HUDEP-2 (cell line): ENCODE measurements around the gene MS4A10.
A peak's percentile ranks its signal among the peaks of the same experiment; 100 is the strongest.

ENCODE experiments used
- DNase-seq, 76 experiments: peaks; one replicate each; lab custom pipeline; 2025; ENCODE audit not compliant: unreplicated experiment in 76 of 76; lab: John Stamatoyannopoulos, UW

The MS4A10 gene

DNA sequence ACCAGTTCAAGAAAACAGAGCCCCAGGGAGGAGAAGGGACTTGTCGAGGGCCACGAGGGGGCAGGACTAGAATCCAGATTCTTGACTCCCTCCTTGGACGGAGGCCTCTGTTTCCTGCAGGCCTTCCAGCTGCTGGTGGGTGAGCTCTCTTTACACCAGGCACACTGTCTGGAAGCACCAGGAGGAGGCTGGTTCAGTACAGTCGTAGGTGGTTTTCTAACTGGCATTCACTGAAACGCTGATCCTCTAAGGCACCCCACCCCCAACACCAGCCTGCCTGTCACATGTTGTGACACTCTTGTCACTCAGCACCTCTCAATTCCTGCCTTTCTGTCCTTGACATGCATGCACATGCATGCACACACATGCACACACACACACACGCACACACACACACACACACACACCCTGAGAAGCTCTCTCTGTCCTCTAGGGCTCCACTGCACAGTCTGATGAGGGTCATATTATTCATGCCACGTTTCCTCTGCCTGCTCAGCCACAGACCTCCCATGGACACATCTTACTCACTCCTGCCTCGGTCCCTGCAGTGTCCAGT, 751 bp downstream of the MS4A10 start:
- no peak for DNase-seq

DNA sequence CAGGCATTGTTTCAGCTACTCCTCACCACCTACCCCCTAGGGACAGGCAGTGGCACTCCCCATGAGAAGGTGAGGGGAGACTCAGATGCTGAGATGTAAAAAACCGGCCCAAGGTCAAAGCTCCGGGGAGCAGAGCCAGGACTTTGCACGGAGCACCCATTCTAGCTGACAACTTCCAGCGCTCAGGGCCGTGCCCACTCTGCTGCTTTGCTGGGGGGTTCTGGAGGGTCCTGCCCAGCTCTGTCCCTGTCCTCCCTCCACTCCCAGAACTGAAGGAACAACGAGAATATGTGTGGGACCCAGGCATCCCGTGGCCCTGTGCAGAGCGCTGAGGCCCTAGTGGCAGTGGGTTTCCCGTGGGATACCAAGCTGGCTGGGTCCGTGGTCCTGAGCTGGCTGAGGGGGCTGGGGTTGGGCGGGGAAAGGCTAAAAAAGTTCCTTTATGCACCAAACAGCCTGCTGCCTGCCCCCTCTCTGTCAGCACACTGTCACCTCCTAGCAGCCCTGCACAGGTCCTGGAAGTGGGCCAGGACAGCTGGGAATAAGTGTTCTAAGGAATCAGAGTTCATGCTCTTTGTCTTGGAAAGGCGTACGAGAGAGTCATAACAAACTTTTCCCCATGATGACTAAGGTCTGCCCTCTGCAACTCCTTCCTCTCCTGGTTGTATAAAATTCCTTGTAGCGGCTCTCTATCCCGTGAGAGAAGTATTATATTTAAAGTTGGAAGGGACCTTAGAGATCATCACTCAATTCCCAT, 1.9 kb downstream of the MS4A10 start:
- DNase-seq: no peak

DNA sequence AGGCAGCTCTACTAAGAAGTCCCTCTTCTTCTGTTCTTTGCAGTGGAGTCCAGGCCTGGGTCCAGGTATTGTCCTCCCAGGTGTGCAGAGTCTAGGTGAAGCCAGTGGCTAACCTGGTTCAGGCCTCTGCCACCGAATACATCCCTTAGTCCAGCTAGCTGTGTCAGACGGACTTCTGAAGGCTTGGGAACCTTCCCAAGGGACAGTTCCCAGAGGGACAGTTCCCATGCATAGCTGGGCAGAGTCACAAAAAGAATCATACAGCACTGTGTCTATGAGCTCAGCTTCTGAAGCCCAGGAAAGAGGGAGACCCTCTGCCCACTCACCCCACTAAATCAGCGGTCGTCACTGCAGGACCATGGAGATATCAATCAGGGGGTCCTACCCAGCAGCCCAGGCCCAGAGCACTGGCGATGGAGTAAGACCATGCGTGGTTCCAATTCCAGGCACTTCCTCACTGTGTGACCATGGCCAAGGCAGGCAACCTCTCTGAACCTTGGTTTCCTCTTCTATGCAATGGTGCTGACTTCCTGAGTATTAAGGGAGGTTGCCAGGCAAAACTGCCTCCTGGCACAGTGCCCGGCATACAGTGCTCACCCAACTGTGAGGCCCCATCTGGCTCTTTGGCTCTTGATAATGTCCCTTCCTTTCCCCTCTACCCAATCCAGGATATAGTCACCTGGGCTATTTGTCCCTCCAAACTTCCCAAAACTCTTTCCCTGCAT, 3.4 kb downstream of the MS4A10 start:
- DNase-seq: peak in 20 of 76 experiments; percentile 2 to 39 (median 12)

DNA sequence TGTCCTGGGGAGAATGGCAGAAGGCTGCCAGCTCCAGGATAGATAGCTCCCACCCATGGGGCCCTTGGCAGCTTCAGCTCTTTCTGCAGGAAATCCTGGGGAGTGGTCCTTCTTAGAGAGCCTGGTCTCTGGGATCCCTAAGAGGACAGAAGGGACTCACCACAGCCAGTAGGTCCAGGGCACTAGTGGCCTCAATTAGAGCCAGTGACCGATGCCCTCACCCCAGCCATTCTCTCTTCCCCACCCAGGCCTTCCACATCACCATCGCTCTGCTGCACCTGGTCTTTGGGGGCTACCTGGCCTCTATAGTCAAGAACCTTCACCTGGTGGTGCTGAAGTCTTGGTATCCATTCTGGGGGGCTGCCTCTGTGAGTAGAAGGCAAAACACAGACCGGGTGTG, 5.6 kb downstream of the MS4A10 start:
- no peak for DNase-seq

DNA sequence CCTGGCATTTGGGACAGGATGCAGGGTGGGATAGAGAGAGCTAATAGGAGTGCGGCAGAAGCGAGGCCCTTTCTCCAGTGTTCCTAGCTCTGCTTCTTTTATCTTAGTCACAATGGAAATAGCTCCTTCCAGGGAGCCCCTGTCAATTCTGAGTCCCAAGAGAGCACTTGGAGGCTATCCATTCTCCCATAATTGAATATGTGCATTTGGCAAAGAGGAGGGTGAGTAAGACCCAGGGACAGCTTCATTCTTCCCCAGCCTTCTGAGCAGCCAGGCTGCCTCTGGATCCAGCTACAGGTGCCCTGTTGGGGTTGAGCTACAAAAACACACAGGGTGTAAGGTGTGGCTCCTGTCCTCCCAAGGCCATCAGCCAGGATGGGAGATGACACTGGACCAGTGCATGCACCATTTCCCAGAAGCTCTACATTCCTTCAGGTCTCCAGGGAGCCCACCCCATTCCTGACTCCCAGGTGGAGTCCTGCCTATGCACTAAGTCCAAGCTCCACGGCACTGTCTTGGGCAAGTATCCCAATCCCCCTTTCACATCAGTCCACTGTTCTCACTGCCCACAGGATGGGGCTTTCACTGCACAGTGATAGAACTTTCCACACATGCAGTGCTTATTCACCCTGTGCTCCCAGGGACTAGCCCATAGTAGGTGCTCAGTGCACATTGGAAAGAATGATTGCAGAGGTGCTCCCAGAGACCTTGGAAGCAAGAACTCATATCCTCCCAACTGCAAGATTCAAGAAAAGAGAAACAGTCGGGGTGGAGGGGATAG, 6.2 kb downstream of the MS4A10 start:
- DNase-seq: no peak

DNA sequence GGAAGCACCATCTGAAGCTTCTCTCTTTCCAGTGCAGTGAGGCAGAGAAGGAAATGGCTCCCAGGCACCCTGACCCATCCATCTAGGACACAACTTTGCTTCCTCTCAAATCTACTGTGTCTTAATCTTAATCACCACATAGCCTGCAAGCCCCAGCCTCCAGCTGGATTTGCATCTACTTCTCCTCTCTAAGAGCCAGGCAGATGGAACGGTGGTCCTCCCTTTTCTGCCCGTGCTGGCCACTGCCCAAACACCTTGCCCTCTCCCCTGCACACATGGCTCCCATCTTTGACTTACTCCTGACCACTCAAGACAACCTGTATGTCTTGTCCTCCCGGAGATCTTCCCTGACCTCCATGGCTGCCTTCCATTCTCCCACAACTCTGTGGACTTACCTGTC, 7.4 kb downstream of the MS4A10 start:
- DNase-seq: no peak

DNA sequence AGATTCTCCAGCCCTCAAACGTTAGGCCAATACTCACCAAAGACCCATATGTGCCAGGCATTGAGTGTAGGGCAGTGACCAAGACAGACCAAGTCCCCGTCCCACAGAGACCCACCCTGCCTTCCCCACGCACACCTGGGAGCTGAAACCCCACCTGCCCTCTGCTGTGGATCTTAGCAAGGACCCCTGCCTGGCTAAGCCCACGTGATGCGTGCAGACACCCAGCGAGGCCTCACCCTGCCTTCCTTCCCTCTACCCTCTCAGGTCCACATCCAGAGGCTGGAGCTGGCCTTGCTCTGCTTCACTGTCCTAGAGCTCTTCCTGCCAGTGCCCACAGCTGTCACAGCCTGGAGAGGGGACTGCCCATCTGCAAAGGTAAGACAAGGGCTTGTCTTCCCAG, 10.2 kb downstream of the MS4A10 start:
- DNase-seq: no peak

DNA sequence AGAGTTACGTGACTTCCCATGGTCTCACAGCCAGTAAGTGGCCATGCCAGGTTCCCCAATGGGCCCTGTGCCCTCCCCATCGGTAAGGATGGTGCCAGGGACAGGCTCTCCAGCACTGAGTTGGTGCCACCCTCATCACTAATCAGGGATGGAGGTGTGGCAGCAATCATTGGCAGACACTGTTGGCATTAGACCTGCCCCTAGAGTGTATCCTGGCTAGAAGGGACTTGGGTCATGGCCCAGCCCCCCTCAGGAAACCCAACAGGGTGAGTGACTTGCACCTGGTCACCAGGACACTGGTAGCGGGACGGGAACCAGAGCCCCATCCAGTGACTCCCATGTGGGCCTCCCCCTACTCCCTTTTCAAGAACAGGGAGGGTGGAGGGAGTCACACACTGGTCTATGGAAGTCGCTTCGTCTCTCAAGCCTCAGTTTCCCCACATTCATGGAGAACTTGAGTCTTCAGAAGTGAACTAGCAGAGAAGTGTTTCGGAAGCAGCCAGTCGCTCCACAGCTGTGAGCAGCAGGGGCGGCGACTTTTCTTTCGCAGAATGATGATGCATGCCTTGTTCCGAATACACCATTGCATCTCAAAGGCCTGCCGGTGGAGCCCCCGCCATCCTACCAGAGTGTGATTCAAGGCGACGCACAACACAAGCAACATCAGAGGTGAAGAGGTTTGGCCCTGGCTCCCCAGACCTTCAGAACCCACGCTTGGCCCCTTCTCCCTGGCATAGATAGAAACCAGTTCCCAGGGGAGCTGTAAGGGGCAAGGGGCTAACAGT, 12.9 kb downstream of the MS4A10 start:
- DNase-seq: no peak

DNA sequence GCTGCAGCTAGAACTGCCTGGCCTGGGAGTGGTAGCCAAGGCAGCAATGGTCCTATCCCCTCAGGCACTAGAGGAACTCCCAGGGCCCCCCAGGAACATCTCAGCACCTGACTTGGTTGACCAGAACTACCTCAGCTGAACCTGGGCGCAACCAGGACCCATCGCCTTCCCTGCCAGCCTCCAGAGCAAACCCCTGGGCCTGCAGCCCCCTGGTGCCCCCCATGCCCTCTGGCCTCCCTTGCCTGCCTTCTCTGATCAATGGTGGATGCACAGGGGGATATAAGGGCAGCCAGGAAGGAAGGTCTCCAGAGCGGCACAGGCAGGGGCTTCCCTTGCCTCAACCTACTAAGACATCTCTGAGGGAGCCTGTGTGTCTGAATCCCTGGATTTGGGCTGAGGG, 13.5 kb downstream of the MS4A10 start:
- no peak for DNase-seq

DNA sequence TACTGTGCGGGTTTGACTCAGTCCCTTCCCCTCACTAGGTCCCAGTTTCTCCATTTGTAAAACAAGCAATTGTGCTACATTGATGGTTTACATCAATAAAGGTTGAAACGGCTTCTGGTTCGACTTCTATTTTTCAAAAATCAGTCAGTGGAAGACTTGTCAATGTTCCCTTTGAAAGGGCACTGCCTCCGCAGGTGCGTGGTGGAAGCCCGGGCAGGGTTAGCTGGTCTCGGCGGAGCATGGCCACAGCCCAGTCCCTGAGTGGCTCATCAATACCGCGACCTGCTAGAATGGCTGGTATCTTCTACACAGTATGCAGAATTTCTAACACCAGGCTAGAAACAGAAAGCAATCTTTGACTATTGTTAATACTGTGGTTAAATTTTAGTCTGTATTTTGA, 16.1 kb downstream of the MS4A10 start:
- DNase-seq: no peak

DNA sequence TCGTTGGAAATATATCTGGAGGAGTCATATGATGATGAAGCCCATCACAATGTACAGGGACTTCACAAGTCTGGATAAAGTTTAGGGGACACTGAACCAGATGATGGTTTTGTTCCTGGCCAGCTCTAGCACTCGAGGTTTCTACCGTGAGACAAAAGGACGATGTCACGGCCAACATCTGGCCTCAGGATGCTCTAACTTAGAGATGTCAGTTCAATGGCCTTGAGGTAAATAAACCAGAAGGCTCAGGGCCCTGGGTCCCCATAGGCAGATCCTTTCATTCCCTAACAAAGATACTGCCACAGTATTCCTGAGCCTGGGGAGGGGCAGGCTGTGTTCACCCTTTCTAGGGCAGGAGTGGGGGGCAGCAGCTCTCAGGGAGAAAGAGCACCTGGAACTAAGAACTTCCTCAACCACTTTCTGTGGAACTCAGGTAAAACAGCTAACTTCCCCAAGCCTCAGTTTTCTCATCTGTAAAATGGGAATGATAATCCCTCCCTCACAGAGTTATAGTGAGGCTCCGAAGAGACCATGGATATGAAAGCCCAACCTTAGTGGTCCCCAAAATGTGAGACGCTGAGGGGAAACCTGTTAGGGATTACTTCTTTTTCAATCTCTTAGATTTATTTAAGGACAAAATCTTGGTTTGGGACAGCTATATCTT, 18.3 kb downstream of the MS4A10 start:
- no peak for DNase-seq

DNA sequence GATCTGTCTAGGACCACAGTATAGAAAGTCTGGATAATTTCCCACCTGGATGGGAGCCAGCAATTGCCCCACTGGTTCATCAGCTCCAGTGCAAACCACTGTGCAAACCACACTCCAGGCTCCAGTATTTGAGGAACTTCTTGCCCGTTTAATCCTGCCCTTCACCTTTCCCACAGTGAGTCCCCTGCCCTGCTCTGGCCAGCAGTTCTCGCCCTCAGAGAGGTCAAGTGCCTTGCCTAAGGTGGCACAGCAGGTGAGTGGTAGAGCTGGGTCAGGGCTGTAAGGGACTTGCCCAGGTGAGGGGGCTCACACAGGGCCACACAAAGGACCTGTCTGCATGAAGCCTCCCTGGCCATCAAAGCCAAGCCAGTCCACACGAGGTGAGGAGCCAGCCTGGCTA, 24.1 kb downstream of the MS4A10 start:
- DNase-seq: no peak

DNA sequence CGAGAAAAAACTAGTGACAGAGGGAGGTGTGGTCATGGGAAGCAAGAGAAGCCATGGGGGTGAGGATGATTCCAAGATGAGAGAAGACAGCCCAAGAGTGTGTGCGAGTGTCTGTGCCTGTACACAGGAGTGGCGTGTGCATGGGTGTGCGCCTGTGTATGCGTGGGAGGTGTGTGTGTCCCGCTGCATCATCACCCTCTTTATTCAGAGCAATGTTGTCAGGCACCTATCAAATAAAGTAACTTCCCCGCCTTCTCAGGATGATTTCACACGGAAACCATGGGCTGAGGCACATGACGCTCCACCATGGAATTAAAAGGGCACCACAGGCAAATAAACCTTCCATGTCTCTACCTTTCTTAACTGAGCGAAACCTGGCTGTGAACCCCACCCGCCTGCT, 24.6 kb downstream of the MS4A10 start:
- DNase-seq: no peak

DNA sequence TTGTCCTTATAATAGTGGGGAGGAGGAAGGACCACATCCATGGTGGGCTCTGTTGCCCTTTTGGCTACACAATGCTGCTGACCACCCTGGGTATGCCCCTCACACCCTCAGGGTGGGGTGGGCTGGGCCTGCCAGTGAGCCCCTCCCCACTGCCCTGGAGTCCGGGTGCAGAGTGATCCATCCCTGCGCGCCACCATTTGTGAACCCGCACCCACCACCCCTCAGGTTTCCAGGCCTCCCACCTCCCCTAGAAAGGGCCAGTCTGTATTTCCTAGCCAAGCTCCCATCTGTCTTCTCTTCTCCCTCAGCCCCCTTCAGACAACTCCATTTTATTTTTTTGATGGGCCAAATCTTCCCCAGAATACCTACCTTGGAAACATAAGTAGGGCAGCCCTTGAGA, 25.0 kb downstream of the MS4A10 start:
- DNase-seq: no peak

DNA sequence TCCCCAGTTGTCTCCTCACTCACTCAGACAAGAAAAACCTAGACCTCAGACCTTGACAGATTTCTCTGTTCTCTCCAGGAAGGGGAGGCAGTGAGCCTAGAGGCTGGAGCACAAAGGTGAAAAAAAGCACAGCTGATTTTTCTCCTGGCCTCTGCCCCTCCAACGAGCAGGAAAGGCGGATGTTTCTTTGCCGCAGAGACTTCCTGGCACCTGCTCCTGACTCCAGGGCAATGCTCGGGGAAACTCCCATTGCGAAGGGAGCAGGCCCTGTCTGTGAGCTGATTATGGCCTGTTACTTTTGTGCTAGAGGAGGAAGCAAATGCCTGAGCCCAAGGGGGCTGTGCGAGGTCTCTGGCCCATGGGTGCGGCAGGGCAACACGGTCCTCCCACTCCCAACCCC, 25.4 kb downstream of the MS4A10 start:
- DNase-seq: no peak

DNA sequence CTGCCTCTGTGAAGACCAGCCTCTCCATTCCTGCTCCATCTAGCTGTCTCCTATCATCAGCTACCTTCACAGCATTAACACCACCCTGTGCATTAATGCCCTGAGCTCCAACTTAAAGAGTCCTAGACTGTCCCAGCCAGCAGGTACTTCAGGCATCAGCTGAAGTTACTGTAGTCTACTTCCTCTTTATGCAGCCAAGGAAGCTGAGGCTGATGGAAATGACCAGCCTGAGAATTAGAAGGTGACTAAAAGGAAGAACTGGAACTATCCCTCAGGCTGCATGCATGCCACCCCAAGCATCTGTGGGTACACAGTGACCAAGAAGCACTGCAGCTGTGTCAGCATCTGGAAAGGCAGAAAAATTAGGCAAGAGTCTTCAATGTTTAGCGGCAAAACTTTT, 28.2 kb downstream of the MS4A10 start:
- DNase-seq: no peak

DNA sequence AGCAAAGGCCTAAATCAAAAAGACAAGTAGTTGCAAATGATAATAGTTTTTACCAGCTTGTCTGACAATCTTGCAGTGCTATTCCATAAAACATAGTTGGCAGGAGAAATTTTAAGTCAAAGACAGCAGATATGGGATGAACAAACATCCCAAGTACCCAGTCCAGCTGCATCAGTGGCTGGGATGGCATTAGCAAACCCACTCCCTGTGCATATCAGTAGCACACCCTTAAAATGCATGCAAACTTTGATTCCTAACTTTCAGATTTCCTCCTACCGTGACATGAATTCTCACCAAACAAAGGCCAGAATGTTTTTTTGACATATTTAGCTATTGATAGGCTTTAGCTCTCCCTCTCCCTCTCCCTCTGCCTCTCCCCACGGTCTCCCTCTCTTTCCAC, 29.0 kb downstream of the MS4A10 start:
- no peak for DNase-seq

DNA sequence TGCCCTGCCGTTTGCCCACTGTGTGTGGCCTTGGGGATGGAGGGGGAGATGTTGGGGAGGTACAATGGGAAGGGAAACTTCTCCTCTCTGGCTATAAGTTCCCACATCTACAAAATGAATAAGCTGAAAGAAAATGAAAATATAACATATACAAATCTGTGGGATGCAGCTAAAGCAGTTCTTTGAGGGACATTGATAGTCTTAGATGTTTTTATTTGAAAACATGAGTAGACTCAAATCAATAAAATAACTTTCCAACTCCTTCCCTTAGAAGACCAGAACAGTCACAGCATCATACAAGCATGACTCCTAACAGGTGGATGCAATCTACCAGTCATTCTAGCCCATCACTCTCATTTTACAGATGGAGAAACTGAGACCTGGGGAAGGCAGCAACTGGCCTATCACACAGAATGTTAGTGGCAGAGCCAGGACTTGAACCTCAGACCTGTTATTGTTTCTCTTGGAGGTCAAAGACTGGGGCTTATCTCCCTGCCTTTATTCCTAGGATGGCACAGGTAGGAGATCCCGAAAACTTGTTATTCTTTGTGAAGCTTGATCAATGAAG, 31.5 kb downstream of the MS4A10 start:
- no peak for DNase-seq

DNA sequence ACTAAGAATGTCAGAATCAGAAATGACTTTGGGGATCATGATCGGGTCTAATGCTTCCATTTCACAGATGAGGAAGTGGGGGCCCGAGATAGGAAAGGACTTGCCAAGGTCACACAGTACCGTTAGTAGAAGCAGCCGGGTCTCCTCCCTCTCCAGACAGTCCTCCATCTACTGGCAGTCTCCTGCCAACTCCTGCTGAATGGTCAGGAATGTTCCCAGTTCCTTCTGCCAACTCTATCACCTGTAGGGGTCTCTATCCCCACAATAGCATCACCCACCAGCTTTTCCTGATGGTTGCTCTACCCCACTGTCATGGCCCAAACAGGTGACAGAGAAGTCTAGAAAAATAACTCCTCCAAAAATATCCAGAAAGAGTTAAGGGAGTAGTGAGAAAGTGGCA, 32.9 kb downstream of the MS4A10 start:
- DNase-seq: no peak
